NCI-H2029 (cell line): ENCODE measurements around the gene MAML2.

Source experiments
- DNase-seq: peaks from one replicate; lab custom pipeline; 2025; lab: John Stamatoyannopoulos, UW

The MAML2 gene

DNA sequence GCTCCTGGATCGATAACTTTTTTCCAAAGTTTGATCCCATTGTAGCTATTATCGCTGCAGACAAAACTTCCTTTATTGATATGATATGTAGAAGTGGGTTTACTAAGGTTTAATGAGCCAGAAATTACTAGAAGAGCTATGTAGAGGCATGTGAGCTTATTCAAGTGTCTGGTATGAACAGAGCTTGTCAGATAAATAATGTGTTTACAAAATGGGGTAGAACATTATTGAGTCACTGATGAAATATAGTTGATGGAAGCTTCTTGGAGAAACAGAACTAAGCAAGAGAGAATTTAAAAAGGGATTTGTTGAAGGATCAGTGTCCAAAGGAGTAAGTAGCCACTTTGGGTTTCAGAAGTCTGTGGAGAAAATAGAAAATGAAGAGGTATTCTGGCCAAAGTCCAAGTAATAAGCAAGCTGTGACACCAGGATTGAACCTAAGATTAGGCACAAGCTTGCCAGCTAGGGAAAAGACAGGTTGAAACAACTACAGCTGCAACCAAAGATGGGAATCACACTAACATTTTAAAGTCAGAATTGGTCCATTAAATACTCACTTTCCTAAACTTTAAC is 104.3 kb downstream of the MAML2 start:
- no peak for DNase-seq

- no peak for DNase-seq
Observed at GRCh38 chr11:96237766-96238266, 105.2 kb downstream of the MAML2 start.

DNA sequence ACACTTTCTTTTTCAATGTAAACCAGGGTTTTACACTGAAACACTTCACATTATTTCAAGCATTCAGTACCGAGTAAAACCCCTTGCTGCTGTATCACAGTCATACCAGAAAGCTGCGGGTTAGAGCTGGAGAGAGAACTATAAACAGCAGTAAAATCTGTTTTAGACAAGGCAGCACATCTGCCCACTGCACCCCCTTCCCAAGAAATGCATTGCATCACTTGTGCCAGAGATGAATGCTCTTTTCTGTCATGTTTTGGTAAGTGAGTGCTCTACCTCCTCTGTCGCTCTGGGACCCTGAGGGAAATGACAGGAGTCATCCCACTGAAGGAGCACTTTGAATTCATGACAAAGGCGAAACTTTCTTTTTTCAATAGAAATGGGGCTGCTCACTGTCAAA is 107.2 kb downstream of the MAML2 start:
- no peak for DNase-seq

- no peak for DNase-seq
Observed at GRCh38 chr11:96234866-96235441, 108.0 kb downstream of the MAML2 start.

- DNase-seq = no peak
Observed at GRCh38 chr11:96232132-96232531, 110.9 kb downstream of the MAML2 start.

DNA sequence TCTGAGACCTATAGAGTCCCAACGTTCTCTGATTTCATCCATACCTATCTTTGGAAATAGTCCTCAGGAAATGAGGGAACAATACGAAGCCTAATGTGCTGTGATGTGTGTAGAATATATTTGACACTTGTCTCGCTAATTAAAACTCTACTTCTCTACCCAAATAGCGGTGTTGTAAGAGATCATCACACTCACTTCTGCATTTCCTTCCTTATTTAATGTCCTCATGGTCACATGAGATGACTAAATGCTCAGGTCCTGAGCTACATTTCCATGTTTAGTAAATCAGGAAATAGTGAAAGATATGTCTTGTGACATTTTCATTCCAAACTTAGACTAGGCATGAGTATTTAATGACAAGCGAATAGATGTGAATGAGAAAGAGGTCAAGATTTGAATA is 112.3 kb downstream of the MAML2 start:
- DNase-seq = no peak

DNA sequence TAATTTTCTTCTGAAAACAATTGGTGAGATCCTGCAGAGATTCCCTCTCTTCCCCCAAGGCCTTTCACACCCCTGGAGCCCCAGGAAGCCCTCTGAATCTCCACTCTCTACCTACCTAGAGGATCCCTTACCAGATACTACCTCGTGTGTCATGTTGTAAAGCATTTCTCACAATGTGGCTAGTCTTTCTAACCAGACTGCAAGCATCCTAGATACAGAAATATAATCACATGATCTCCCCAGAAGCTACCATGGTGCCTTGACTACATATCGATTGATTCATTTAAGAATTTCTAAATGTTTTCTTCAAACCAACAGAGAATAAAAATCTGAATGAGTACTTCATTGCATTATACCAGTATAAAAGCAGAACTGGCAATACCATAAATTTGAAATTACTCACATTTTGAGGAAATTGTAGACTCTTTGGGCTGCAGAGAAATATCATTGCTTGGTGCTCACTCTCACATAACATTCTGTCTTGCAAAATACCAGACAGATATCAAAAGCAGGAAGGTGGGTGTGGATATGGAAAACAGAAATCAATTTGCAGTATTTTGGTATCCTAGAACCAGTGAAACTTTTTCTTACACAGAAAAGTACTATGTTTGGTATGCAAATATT is 113.5 kb downstream of the MAML2 start:
- no peak for DNase-seq

GRCh38 chr11:96228910-96229309 is 114.1 kb downstream of the MAML2 start:
- DNase-seq = no peak

GRCh38 chr11:96228473-96228891 is 114.5 kb downstream of the MAML2 start:
- DNase-seq = no peak

GRCh38 chr11:96227244-96227643 is 115.8 kb downstream of the MAML2 start:
- no peak for DNase-seq

DNA sequence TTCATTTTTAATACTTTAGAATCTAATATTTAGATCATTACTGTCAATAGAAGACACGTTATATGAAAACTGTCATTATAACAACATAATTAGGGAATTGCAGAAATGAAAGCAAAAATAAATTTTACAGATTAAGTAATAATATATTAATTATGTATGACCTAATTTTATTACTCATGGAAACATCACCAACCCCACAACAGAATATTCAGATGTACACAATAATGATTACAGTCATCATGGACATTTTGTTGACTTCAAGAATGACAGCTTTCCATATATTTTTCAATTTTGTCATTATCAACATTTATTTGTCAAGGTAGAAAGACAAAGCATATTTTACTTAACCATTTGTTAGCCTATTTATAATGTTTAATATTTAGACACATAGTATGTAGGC is 119.9 kb downstream of the MAML2 start:
- no peak for DNase-seq

DNA sequence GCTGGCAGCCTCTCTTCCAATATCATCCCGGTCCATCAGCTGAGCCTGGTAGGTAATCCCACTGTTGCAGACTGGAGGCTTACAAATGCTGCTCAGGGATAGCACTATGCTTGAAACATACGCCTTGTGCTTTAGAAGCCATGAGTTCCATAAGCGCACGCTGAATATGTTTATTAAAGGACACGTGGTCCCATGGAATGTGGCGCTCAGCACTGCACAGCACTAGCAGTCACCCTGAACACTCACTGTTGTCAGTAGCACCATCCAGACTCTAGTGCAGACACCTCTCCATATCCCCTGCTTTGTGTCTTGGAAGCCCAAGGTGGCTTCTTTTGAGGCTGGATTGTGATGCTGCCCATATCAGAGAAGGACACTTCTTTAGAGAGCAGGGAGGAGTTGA is 120.9 kb downstream of the MAML2 start:
- DNase-seq = no peak

DNA sequence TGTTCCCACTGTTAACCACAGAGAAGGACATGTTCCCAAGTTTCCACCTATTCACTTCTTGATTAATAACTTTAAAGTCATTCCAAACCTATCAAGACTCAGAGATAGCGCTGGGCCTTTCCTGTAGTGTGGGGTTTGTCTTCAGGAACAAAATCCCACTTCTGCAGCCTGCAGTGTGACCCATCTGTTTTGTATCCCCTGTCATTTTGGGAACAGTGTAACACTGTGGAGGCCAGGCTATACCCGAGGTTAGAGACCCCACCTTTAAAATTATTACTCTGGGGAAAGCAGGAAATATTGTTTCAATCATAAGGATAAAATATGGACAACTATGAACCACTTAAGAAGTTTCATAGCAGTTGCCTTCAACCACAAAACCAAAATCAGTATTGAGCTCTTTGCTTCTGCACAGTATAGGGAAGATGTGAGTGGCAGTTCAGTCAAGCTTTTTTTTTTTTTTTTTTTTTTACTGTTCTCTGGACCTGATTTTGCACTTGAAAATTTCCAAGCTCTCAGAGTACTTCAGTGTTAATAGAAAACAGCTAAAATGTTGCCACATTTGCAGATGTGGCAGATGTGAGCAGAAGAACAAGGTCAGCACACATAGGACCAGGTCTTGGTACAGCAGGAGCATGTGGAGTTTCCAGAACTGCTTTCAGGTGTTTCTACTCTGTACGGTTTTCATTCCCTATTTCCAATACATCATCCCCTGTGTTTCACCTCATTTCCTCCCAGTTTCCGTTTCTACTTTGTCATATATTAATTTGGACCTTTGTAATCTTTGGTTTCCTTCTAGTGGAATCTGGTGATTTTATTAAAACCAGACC is 121.5 kb downstream of the MAML2 start:
- no peak for DNase-seq

DNA sequence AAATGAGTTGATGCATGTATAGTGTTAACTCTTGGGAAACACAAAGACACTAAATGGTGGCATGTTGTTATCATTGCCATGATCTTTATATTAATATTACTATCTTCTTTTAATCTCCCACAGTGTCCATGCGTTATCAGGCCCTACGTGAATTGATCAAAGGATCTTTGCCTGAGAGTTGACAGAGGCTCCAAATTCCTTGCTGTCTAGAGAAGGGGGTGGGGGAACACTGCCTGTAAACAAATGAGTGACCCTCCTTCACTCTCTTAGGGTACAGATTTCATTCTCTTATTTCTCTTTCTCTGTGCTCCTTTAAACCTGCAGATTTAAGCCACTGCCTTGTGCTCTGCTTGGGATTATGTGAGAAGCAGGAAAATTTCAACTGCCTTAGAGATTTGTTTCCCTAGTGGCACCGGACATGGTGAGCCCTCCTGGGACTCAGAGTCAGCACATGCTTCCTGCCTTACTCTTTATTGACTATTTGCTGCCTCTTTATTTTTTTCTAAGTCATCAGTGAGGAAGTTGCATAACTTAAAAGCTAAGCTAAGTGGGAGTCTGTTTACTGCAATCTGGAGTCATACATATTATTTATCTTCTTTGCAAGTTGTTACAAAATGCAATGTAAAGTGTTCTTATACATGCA is 122.9 kb downstream of the MAML2 start:
- DNase-seq = no peak

GRCh38 chr11:96218901-96219300 is 124.1 kb downstream of the MAML2 start:
- no peak for DNase-seq

DNA sequence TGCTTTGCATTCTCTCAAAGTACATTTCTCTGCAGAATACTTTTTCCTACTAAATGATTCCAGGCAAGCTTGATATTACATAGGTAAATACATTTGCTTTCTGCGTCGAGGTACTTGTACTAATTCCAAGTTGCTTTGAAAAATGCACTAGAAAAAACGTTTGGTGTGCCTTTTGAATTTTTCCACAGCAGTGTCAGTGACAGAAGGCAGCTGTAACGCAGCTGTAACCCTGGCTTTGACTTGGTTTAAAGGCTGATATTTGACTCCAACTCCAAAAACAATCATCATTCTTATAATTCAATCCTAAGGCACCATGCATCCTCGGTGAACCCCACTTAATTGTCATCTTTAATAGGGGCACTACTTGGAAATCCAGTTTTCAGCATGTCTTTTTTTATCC is 125.0 kb downstream of the MAML2 start:
- no peak for DNase-seq

- no peak for DNase-seq
Observed at GRCh38 chr11:96217206-96217605, 125.8 kb downstream of the MAML2 start.

GRCh38 chr11:96215826-96216225 is 127.2 kb downstream of the MAML2 start:
- DNase-seq = no peak

- DNase-seq = no peak
Observed at GRCh38 chr11:96215110-96215782, 127.7 kb downstream of the MAML2 start.

DNA sequence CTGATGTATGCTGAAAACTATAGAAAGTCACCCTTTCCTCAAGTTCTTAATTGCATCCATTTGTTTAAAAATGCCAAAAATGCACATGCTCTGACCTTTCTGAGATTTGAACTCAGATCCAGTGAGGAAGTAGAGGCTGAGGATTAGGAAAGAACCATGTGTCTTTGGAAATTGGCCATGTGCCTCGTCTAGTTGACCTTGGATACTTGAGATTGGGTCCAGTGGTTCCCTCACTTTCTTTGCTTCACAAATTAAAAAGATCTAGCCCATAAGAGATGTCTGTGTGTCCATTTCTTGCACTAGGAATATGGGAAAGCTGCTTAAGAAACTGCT is 128.3 kb downstream of the MAML2 start:
- DNase-seq = no peak

- no peak for DNase-seq
Observed at GRCh38 chr11:96213500-96213899, 129.5 kb downstream of the MAML2 start.

GRCh38 chr11:96211436-96211835 is 131.6 kb downstream of the MAML2 start:
- DNase-seq = no peak
